Cardiac fibroblast (primary cell): Measurements from ENCODE around the gene CDKL5.

Experiments
- DNase-seq, 2 donors: peaks; one replicate each; pipeline versions ENCODE4 v3.0.0 to v3.0.0-alpha.2; 2010; ENCODE audit warnings: low read depth in 2 of 2
- H3K4me3 ChIP-seq, 2 donors: replicated peaks in 1 of 2; 1 replicate in 1 of 2; 2 replicates in 1 of 2; pipeline ENCODE4 v1.5.1; 2011; ENCODE audit warnings: low read depth in 2 of 2, low read length in 2 of 2, mild to moderate bottlenecking in 2 of 2, moderate library complexity in 1 of 2
- TF ChIP-seq, protein P1 (sequence below): IDR thresholded peaks from one replicate; pipeline ENCODE4 v1.5.1; 2011; ENCODE audit warnings: low read depth, mild to moderate bottlenecking, low read length, inconsistent platforms

Gene CDKL5

DNA sequence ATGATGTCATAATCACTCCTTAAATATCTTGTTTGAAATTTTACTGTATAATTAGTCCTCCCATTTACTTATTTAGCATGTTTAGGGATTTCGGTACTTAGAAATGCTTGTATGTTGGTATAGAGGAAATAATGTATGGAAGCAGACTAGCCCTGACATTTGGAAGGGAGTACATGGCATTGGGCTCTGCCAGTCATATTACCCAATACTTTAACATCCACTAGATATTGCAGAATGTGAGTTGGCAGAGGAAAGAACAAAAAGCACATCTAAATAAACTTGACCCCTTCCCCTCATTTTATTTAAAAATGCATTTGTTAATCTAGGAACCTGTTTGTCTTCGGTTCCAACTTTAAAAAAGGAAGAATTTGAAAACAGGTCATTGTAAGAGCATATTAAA lies 168.7 kb downstream of the CDKL5 start:
- TF ChIP-seq, protein P1, sequence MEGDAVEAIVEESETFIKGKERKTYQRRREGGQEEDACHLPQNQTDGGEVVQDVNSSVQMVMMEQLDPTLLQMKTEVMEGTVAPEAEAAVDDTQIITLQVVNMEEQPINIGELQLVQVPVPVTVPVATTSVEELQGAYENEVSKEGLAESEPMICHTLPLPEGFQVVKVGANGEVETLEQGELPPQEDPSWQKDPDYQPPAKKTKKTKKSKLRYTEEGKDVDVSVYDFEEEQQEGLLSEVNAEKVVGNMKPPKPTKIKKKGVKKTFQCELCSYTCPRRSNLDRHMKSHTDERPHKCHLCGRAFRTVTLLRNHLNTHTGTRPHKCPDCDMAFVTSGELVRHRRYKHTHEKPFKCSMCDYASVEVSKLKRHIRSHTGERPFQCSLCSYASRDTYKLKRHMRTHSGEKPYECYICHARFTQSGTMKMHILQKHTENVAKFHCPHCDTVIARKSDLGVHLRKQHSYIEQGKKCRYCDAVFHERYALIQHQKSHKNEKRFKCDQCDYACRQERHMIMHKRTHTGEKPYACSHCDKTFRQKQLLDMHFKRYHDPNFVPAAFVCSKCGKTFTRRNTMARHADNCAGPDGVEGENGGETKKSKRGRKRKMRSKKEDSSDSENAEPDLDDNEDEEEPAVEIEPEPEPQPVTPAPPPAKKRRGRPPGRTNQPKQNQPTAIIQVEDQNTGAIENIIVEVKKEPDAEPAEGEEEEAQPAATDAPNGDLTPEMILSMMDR = no peak
- no peak overlapping the region for H3K4me3 ChIP-seq
- no peak for DNase-seq

- no peak for DNase-seq
- H3K4me3 ChIP-seq = no peak overlapping the region
- TF ChIP-seq, protein P1 = no peak
These were observed 170.7 kb downstream of the CDKL5 start for GRCh38 chrX:18596096-18596495.

DNA sequence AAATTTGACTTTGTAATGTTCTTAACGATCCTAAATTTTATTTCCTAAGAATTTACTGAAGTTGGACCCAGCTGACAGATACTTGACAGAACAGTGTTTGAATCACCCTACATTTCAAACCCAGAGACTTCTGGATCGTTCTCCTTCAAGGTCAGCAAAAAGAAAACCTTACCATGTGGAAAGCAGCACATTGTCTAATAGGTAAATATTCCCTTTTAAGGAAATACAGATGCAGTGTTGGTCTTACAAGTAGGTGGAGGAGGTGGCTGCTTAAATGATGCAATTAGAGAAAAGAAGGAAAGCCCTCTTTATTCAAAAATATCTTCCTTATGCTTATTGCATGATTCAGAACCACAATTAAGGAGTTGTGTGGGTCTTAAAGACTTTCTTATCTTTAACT lies 173.0 kb downstream of the CDKL5 start:
- TF ChIP-seq, protein P1 = no peak
- H3K4me3 ChIP-seq = no peak overlapping the region
- DNase-seq = no peak

DNA sequence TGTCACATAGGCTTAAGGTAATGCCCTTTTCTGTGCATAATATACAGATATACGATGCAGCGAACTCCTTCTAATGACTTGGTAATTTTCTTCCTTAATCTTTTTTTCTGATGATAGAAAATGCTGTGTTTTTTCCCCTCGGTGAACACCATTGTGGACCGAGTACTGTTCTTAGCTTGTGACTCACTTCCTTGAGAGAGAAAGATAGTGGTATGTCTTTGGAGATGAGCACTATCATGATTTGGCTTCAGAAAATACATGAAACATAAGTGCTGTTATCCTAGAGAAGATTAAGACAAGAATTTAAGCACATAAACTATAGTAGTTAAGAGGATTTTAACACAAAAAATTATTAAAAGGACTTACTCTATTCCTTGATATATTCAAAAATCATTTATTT lies 182.6 kb downstream of the CDKL5 start:
- TF ChIP-seq, protein P1 = no peak
- peak; percentile 2 to 6 for DNase-seq
- no peak overlapping the region for H3K4me3 ChIP-seq

DNA sequence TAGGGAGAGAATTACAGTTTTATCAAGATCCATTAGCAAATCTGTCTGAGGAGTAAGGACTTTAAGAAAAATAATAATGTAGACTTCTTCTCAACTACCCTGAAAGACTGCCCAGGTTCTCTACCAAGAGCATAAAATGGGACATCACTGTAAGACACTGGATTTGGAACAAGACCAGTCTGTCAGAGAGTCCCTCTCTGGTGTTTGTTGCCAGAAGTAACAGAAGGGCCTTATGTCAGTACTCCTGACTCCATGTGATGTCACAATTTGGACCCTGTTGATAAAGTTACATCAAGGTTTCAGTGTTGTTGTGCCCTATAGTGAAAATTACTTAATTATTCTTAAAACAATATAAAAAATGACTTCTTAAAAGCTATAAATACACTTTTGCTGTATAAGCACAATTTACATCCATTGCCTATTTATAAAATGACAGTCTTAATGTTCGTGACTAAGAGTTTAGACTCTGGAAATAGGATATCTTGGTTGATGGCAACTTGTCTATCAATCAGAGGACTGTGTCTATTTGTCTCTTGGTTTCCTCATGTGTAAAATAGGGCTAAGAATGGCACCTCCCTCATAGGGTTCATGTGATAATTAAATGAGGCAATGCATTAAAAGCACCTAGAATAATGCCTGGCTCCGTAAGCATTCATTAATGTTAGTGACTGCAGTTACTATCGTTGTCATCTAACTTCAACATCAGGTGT lies 188.7 kb downstream of the CDKL5 start:
- no peak overlapping the region for H3K4me3 ChIP-seq
- TF ChIP-seq, protein P1 = no peak
- no peak for DNase-seq

DNA sequence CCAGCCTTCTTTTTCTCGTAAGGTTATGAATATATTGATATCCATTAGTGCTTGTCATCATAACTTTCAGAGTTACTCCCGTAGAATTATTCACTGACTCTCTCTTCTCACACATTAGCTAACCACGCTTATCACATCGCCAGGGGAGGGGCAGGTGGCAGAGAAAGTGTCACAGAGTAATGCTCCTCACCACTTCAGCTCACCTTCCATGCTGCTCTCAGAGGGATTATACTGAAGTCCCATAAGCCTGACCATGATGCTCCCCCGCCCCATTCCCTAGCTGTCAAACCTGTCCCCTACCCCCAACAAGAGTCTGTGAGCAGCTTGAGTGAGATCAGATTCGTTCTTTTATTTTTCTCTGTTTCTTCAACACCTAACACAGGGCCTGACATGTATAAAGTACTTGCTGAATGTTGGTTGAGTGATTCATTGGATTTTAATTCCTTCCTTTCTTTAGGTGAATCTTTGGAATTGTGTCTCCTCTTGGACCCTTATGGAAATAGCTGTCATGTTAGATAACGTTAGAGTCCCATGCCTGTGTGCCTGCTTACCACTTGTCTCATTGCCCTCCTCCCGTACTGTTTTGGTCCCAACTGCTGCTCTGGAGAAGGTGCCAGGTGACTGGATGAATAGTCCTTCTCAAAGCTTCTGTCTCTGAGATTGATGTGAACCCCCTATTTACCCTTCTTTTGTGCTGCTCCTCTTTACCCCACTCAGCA lies 191.4 kb downstream of the CDKL5 start:
- TF ChIP-seq, protein P1 = no peak
- no peak overlapping the region for H3K4me3 ChIP-seq
- no peak for DNase-seq
